NCI-H2029 (cell line): Measurements from ENCODE around the gene HOXA3.

Experiments used
- DNase-seq: peaks from one replicate; lab custom pipeline; 2025; lab: John Stamatoyannopoulos, UW

Gene HOXA3

GRCh38 chr7:27128776-27129728, 23.3 kb downstream of the HOXA3 start:
- no peak for DNase-seq

- no peak for DNase-seq
These were observed 24.3 kb downstream of the HOXA3 start for GRCh38 chr7:27128034-27128433.

GRCh38 chr7:27126596-27127327, 25.6 kb downstream of the HOXA3 start:
- DNase-seq = no peak

GRCh38 chr7:27125986-27126394, 26.4 kb downstream of the HOXA3 start:
- no peak for DNase-seq

DNA sequence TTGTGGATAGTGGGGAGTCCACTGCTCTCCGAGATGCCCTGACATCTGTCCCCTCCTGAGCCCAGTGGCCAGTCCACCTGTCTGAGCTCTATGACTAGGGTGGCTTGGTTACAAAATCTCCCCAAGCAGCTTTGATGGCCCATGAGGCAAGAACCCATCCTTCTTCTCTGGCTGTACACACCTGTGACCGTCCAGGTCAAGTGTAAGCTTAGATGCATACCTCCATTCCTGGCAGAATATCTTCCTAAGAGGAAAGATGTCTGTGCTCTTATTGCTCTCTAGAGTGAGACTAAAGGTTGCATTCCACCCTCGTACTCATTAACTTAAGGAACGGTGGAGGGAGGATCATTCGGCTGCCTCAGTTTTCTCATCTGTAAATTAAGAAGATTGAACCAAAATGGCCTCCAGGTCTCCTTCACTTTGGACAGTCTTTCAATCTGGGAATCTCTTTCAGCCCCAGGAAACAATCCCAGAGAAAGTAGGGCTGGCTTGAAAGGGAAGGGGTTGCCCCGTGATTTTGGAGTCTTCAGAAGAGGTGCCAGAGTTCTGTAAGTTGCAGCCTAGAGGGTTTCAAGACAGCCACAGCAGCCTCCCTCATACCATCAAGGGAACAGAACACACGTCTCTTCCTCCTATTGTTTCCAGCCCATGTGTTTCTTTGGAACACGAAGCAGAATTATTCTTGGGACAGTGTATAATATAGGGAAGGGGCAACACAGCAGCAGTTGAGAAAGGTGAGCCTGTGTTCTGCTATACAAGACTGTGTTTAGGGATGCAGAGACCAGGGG, 27.3 kb downstream of the HOXA3 start:
- no peak for DNase-seq

DNA sequence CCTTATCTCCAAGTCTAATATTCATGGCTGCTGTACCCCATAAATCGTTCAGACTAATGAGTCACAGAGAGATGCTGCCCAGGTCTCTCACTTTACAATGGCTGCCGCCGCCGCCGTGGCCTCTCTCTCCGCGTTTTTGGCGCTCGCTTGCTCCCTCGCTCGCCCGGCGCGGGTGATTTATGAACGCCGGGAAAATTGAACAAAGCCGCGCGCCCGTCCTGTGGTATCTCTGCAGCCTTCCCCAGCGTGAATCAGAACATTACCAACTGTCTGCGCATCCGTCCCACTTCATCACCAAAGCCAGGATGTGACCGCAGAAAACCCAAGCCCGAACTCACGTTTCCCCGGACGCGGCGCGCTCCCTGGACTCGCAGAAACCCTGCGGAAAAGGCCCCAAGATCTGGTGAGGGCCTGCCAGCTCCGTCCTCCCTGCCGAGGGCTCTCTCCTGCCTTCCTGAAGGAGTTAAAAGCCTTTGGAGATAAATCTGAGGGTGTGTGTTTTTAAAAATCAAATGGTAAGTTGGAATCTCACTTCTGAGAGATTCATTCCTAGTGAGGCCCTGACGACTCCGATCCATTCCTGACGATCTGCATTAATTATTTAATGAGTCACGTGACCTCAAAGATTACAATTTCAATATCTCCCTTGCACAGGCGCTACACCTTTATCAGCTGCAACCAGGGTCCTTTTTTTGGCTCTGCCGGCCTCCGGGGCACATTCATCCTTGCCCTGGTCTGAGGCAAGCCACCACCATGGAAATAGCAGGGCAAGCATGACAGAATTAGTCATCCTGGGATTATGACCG, 28.1 kb downstream of the HOXA3 start:
- DNase-seq = no peak

- no peak for DNase-seq
These were observed 28.8 kb downstream of the HOXA3 start for GRCh38 chr7:27123477-27124053.

DNA sequence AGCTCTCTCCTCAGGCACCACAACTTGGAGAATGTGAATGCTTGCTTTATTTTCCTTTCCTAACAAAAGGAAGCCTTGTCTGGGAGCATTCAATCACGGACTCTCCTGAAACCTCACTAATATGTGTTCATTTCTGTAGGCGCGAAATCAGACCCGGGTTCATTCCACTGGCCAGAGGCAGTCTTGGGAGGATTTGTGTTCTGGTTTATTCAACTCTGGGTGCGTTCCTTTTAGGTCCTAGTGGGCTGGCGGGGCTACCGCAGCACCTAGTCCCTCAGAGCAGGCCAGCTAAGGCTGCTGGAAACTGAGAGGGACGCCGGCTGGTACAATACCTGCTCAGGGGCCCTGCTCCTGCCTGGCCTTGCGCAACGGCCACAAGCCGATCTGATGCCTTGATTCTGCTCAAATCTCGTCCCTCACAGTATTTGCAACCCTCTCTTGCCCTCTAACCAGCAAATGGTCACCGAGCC, 29.3 kb downstream of the HOXA3 start:
- DNase-seq = no peak

DNA sequence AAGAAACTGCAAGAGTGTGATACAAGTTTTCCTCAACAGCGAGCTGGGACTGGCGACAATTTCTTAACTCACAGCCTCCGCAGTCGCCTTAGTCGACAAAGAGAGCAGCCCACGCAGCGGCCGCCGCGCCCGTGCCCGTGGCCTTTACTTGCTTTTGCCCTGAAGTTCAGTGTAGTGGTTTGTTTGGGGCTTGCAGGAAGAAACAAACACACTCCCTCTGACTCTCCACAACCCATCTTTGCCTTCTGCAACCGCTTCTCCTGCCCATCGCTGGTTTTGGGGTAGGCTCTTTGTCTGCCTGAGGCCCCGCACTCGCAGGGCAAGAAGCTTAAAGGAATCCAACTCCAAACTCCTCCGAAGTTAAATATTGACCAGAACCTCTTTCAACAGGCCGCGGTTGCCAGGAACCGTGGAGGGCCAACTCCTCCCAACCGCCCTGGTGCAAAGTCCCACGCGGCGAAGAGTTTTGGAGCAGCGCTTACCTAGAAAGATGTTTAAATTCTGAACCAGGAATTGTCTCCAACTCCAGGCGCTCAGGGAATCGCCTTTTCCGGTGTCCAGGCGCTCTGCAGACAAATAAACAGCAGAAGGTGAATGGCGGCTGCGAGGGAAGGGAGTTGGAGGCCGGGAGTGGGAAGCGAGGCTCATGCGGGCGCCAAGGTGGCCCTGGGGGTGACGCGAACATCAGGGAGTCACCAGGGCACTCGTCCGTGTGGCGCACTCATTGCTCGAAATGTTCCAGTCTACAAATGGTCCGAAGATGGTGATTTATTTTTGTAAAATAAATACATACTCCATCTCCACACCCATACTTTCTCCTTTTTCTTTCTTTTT, 30.1 kb downstream of the HOXA3 start:
- DNase-seq = no peak

- no peak for DNase-seq
These were observed 30.7 kb downstream of the HOXA3 start for GRCh38 chr7:27121684-27122076.

- DNase-seq = no peak
These were observed 32.9 kb downstream of the HOXA3 start for GRCh38 chr7:27119412-27119911.

DNA sequence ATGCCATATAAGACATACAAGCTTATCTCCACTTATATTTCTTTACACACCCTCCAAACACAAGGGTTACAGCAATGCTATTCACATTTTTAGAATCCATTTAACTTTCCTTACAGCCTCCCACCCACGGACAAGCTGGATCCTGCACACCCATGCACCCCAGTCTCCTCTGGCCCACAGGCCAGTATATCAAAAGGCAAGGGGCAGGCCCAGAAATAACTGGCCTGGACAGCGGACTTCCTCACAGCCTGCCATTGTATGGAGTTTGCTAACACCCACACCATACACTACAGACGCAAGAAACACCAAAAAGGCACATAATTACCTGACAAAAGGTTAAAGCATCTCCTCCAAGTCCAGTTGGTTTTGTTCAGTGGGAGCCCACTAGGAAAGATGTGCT, 33.8 kb downstream of the HOXA3 start:
- no peak for DNase-seq

DNA sequence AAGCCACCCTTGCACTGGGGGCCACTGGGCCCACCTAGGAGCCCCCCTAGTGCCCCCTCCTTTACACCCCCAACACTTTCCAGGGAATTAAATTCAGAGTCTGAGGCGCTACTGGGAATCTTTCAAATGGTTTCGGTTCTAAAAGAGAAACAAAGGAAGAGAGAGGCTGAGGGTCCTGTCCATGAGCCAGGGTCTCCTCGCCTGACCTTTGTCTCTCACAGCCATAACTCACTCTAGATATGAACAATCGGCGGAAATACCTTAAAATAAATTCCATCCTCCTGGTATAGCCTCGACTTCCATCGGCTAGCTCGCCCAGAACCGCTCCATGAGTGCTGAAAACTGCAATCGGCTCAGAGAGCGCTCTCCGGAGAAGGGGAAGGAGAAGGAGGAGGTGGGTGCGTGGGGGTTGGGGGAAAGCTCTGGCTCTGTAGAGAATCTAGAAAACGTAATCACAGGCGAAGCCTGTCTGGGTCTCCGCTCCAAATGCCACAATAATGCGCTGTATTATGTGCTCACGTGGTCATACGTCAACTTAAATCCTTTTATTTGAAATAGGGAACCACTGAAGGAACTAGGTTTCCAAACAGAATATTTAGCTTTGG, 34.4 kb downstream of the HOXA3 start:
- no peak for DNase-seq

DNA sequence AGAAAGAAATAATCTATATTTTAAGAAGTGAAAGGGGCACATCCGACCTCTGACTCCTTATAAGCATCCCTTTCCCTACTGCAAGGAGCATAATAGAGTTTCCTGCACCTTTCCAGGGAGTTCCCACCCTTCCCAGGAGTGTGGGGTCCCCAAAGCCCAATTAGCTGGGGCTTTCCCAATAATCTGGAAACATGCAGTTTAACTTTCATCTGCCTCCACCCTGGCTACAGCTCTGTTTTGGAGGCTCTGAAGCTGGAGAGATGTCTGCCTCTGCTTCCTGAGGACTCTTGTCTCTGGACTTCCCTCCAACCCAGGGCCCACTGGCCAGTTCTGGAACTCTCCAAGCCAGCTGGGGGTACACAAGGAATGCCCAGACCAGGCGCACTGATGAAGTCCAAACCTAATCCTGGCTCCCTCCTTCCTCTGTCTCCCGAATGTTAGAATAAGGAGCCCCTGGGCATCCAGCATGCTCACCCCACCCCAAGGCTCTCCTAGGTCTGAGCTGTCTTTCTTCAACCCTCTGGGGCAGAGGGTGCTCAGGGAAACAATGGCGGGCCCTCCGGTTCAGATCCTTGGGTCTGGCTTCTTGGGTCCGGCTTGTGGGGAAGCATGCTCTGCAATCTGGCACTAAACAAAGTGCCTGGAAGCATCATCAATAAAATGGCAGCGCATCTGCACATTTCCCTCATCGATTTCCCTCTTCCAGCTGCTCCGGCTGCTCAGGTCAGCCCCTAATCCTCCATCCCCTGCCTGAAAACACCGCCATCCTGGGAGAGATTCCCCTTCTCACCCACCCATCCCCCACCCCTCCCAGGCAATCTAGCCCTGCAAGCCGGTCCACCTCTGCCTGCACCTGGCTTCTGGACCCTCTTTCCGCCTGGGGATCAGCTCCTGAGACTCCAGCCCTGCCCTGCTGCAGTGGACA, 35.2 kb downstream of the HOXA3 start:
- DNase-seq = no peak

DNA sequence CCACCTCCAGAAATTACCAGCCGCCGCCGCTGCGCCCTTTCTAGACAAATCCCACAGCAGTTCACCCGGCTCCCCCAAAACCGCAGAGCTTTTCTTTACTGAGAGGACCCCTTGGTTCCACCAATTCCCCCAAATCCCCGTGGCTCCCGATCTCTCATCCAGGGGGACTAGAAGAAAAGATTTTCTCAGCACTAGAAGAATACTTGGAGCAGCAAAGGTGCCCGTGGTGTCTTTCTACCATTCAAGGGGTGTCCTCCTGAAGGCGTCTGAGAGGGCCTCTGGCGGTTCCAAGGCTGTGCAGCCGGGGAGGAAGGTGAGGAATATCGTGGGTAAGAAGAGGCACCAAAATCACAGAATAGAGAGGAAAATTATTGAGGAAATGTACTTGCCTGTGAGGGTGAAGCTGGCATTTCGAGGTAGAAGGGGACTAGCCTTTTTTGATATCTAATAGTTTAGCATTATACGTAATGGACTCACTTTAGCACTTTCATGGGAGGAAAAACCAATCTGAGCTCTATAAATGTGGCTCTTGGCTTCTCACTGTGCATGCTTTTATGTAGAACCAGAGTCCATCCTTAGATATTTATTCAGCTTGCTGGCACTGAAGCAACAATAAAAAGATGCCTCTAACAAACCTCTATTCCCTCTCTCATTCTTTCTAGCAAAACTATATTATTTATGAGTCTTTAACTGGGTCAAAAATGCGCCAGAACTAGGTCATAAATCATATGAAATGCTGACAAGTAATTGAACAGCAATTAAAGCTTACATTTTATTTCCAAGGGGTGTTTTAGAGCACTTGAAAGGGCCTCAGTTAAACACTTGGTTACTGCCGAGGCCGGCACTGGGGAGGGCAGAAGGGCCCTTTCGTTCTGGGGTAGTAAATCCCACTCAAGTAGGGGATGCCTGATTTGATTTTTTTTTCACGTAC, 36.1 kb downstream of the HOXA3 start:
- no peak for DNase-seq

- DNase-seq = no peak
These were observed 37.0 kb downstream of the HOXA3 start for GRCh38 chr7:27115221-27116026.

GRCh38 chr7:27114881-27115220, 37.5 kb downstream of the HOXA3 start:
- DNase-seq = no peak
